OCI-LY7 (cell line): Measurements from ENCODE around the gene GPT2. TPM values are rescaled to one million over a fixed set of nuclear protein-coding genes. Genes with fewer than 3 reads are reported as not detected.
A peak's percentile ranks its signal among the peaks of the same experiment; 100 is the strongest.

ENCODE experiments used
- BruUV-seq: library from RNA; stranded (reverse); fragments of 400-500 nt; replicated peaks from 2 replicates; lab custom pipeline; 2021; lab: Mats Ljungman, UMichigan
- CTCF ChIA-PET: fragments of 300-600 bp; sonication (Branson Sonifier 250); formaldehyde crosslinking; loops from one replicate; lab custom pipeline; 2022; ENCODE audit warnings: antibody characterized with exemption; ENCODE audit not compliant: unreplicated experiment; lab: Charles Lee
- POLR2A ChIA-PET: fragments of 300-600 bp; sonication (Branson Sonifier 250); formaldehyde crosslinking; loops from one replicate; lab custom pipeline; 2022; ENCODE audit warnings: antibody characterized with exemption; lab: Charles Lee
- DNase-seq: peaks from one replicate; pipeline ENCODE4 v3.0.0-alpha.2; 2015; ENCODE audit warnings: low spot score
- H2AFZ ChIP-seq: fragments of 200-600 bp; sonication (generic), shearing (Covaris generic); 2 replicates; pipeline ENCODE4 v1.6.1; 2014; ENCODE audit warnings: mild to moderate bottlenecking, antibody characterized with exemption, low read length, moderate library complexity
- H3K27ac ChIP-seq: fragments of 200-600 bp; sonication (generic); 2 replicates; pipeline ENCODE4 v1.5.1; 2014; ENCODE audit warnings: mixed run types, low read depth, mild to moderate bottlenecking, moderate library complexity, low read length, inconsistent platforms; ENCODE audit not compliant: poor library complexity, severe bottlenecking
- H3K36me3 ChIP-seq: fragments of 200-600 bp; sonication (generic); 2 replicates; pipeline ENCODE4 v1.6.1; 2014; ENCODE audit warnings: mild to moderate bottlenecking, antibody characterized with exemption, low read length, moderate library complexity, mixed read lengths; ENCODE audit not compliant: insufficient read depth
- H3K4me1 ChIP-seq: fragments of 200-600 bp; sonication (generic); 2 replicates; pipeline ENCODE4 v1.5.1; 2014; ENCODE audit warnings: mild to moderate bottlenecking, low read length; ENCODE audit not compliant: insufficient read depth, poor library complexity, severe bottlenecking
- H3K4me2 ChIP-seq: fragments of 200-600 bp; sonication (generic); 2 replicates; pipeline ENCODE4 v1.6.1; 2014; ENCODE audit warnings: mild to moderate bottlenecking, low read length
- H3K4me3 ChIP-seq: fragments of 200-600 bp; sonication (generic); 2 replicates; pipeline ENCODE4 v1.5.1; 2014; ENCODE audit warnings: mild to moderate bottlenecking, low read depth, low read length; ENCODE audit not compliant: poor library complexity, severe bottlenecking
- H3K79me2 ChIP-seq: fragments of 200-600 bp; sonication (generic); 2 replicates; pipeline ENCODE4 v1.6.1; 2016; ENCODE audit warnings: low read depth, mild to moderate bottlenecking, low read length, moderate library complexity, mixed read lengths; ENCODE audit not compliant: insufficient read depth
- H3K9me2 ChIP-seq: fragments of 200-600 bp; sonication (generic); 2 replicates; pipeline ENCODE4 v1.6.1; 2016; ENCODE audit warnings: mild to moderate bottlenecking, low read length, mixed read lengths; ENCODE audit not compliant: insufficient read depth
- H3K9me3 ChIP-seq: fragments of 200-600 bp; sonication (generic); 2 replicates; pipeline ENCODE4 v1.6.1; 2014; ENCODE audit warnings: mild to moderate bottlenecking, mixed run types, low read length, mixed read lengths
- H4K20me1 ChIP-seq: fragments of 200-600 bp; sonication (generic); 2 replicates; pipeline ENCODE4 v1.6.1; 2014; ENCODE audit warnings: mild to moderate bottlenecking, antibody characterized with exemption, low read length, moderate library complexity, mixed read lengths; ENCODE audit not compliant: insufficient read depth
- CTCF ChIP-seq: fragments of 200-600 bp; sonication (generic); conservative IDR thresholded peaks from 2 replicates; pipeline ENCODE4 v1.5.1; 2014; ENCODE audit warnings: mild to moderate bottlenecking, antibody characterized with exemption, low read length, moderate library complexity, mixed read lengths
- EZH2phosphoT487 ChIP-seq: fragments of 200-600 bp; sonication (generic); IDR thresholded peaks from 2 replicates; pipeline ENCODE4 v1.6.1; 2018; ENCODE audit warnings: low read depth, borderline replicate concordance, mild to moderate bottlenecking, mixed run types, antibody characterized with exemption, low read length, moderate library complexity, mixed read lengths
- intact Hi-C: fragments of 100-400 bp; cut with micrococcal nuclease; formaldehyde crosslinking; loops from one replicate; pipeline ENCODE4 v1.10.0; 2022; ENCODE audit not compliant: unreplicated experiment
- total RNA-seq, 2 experiments: library from RNA; depleted of rRNA in 1 of 2; stranded (reverse); fragments of >200 nt in 1 of 2; shearing (Covaris generic) in 1 of 2; gene quantifications; 2 replicates each; pipeline ENCODE4 v1.2.3, GENCODE V29; 2014 to 2022

Gene GPT2
- total RNA-seq, 2 experiments from 2014 or later, result 42.5 to 105 TPM

GRCh38 chr16:46852130-46852529, 32.0 kb upstream of the GPT2 start:
- H3K4me3 ChIP-seq, result no peak overlapping the region
- CTCF ChIA-PET, result no interaction called here
- no peaks in the 10 kb centered on the region for H3K9me2 ChIP-seq
- intact Hi-C loops, result loop anchor here (5.0 kb wide), 1 partner anchor 75 kb away; no protein-coding TSS in a partner anchor
- POLR2A ChIA-PET, result interaction anchor here (1.5 to 1.7 kb wide), 2 partner anchors 19 kb away, joined by 6 to 7 read pairs; no protein-coding TSS in a partner anchor
- H3K9me3 ChIP-seq, result no peaks in the 10 kb centered on the region
- no peak overlapping the region for H2AFZ ChIP-seq
- BruUV-seq, result no TSS peak
- peaks cover 12% of the 10 kb centered on the region for H3K4me1 ChIP-seq
- no peak overlapping the region for H3K4me2 ChIP-seq
- H3K36me3 ChIP-seq, result no peaks in the 10 kb centered on the region
- DNase-seq, result no peak
- TF ChIP-seq EZH2phosphoT487 (no peak), CTCF (no peak)
- H3K27ac ChIP-seq, result no peak overlapping the region
- H3K79me2 ChIP-seq, result no peaks in the 10 kb centered on the region
- H4K20me1 ChIP-seq, result no peaks in the 10 kb centered on the region

- no peaks in the 10 kb centered on the region for H4K20me1 ChIP-seq
- H2AFZ ChIP-seq, result peak overlapping the region; percentile 44; the same call in 1 of the 2 replicates
- no peak overlapping the region for H3K27ac ChIP-seq
- peak; percentile 70 for DNase-seq
- ChIA-PET CTCF (interaction anchor here (0.7 to 1.2 kb wide), 3 partner anchors 55 to 66 kb away, joined by 3 to 4 read pairs (median 3); no protein-coding TSS in a partner anchor), POLR2A (interaction anchor here (0.5 to 2.2 kb wide), 4 partner anchors 10 to 283 kb away, joined by 3 to 8 read pairs (median 4); no protein-coding TSS in a partner anchor)
- no peaks in the 10 kb centered on the region for H3K36me3 ChIP-seq
- H3K4me1 ChIP-seq, result peaks cover 12% of the 10 kb centered on the region
- BruUV-seq, result no TSS peak
- no peaks in the 10 kb centered on the region for H3K9me2 ChIP-seq
- H3K4me3 ChIP-seq, result no peak overlapping the region
- intact Hi-C loops, result loop anchor here (1.0 to 5.0 kb wide), 3 partner anchors 55 to 164 kb away; no protein-coding TSS in a partner anchor
- TF ChIP-seq CTCF (peak; percentile 85), EZH2phosphoT487 (no peak)
- no peaks in the 10 kb centered on the region for H3K79me2 ChIP-seq
- H3K9me3 ChIP-seq, result no peaks in the 10 kb centered on the region
- no peak overlapping the region for H3K4me2 ChIP-seq
These were observed 30.3 kb upstream of the GPT2 start for GRCh38 chr16:46853713-46854443.
